Measurements from ENCODE around the gene KNDC1.

DNA sequence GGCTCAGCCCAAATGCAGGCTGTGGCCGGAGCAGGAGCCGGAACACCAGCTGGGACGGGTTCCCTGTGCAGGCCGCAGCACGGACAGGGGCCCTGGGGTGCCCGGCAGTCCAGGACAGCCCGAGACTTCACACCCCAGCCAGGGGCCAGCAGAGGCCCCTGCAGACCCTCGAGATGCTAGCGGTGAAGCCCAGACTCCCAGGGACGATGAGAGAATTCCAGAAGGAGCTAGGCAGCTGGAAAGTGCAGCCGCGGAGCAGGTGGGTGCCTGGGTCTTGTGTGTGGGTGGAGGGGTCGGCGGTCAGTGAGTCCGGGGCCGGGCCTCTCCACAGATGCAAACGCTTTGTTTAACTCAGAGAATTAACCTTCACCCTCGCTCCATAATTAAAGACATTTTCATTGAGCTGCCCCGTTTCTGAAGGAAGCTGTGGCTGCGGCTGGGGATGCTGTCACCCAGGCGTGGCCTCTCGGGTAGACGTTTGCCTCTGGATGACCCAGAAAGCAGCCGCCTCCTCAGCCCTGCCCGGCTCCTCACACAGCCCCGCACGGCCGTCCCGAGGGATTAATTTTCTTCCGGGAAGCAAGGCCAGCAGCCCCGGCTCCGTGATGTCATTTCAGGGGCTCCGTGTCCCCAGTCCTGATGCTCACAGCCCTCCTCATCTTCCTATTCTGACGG, 26.5 kb downstream of the KNDC1 start:
- TF ChIP-seq, protein P1, sequence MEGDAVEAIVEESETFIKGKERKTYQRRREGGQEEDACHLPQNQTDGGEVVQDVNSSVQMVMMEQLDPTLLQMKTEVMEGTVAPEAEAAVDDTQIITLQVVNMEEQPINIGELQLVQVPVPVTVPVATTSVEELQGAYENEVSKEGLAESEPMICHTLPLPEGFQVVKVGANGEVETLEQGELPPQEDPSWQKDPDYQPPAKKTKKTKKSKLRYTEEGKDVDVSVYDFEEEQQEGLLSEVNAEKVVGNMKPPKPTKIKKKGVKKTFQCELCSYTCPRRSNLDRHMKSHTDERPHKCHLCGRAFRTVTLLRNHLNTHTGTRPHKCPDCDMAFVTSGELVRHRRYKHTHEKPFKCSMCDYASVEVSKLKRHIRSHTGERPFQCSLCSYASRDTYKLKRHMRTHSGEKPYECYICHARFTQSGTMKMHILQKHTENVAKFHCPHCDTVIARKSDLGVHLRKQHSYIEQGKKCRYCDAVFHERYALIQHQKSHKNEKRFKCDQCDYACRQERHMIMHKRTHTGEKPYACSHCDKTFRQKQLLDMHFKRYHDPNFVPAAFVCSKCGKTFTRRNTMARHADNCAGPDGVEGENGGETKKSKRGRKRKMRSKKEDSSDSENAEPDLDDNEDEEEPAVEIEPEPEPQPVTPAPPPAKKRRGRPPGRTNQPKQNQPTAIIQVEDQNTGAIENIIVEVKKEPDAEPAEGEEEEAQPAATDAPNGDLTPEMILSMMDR (IDR thresholded peaks at IDR 0.05): no peak
- no peak for TF ChIP-seq POLR2A (IDR thresholded peaks at IDR 0.05)
